Mammary epithelial cell (primary cell): ENCODE measurements around the gene NBEA.

Experiments
- EZH2 ChIP-seq: IDR thresholded peaks from 2 replicates; pipeline ENCODE4 v1.6.1; 2012; ENCODE audit warnings: low read length, inconsistent platforms, borderline replicate concordance
- TF ChIP-seq, protein P1 (sequence below), 2 donors: IDR thresholded peaks in 1 of 2; conservative IDR thresholded peaks in 1 of 2; 2 replicates each; pipeline ENCODE4 v1.5.1; 2011 to 2012; ENCODE audit warnings: inconsistent platforms in 2 of 2, low read length in 2 of 2, mild to moderate bottlenecking in 2 of 2, control low read depth in 1 of 2, low read depth in 1 of 2; ENCODE audit not compliant: insufficient read depth in 1 of 2; ENCODE audit errors: extremely low read depth in 1 of 2

DNA sequence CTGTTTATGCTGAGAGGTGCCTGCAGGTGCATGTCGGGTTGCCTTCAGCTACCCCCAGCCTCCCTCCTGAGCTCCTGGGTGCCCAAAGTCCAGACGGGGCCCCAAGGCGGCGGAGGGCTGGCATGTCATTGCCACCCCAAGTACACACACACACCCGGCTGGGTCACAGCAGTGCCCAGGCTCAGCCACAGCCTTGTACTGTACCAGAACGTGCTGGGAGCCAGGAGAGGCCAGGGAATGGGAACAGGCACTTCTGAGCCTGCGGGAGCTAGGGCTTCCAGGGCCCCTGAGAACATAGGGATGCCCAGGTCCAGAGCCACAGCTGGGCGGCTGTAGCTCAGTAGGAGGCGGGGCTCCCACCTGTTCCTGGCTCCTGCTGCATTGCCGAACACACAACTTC is 585.4 kb downstream of the NBEA start:
- TF ChIP-seq, protein P1, sequence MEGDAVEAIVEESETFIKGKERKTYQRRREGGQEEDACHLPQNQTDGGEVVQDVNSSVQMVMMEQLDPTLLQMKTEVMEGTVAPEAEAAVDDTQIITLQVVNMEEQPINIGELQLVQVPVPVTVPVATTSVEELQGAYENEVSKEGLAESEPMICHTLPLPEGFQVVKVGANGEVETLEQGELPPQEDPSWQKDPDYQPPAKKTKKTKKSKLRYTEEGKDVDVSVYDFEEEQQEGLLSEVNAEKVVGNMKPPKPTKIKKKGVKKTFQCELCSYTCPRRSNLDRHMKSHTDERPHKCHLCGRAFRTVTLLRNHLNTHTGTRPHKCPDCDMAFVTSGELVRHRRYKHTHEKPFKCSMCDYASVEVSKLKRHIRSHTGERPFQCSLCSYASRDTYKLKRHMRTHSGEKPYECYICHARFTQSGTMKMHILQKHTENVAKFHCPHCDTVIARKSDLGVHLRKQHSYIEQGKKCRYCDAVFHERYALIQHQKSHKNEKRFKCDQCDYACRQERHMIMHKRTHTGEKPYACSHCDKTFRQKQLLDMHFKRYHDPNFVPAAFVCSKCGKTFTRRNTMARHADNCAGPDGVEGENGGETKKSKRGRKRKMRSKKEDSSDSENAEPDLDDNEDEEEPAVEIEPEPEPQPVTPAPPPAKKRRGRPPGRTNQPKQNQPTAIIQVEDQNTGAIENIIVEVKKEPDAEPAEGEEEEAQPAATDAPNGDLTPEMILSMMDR (conservative IDR thresholded peaks at IDR 0.05 in 1 of 2, IDR thresholded peaks at IDR 0.05 in 1 of 2; ENCODE audit: extremely low read depth in 1 of 2, insufficient read depth in 1 of 2, low read depth in 1 of 2, low read length in 2 of 2) = no peak
- TF ChIP-seq EZH2 = no peak
